Astrocyte of the cerebellum (primary cell): ENCODE measurements around the gene SPECC1.

ENCODE experiments used
- DNase-seq: peaks from one replicate; pipeline ENCODE4 v3.0.0-alpha.2; 2011; ENCODE audit warnings: low read depth
- H3K4me3 ChIP-seq: 2 replicates; pipeline ENCODE4 v1.5.1; 2011; ENCODE audit warnings: mild to moderate bottlenecking, low read depth, low read length, moderate library complexity
- CTCF ChIP-seq: IDR thresholded peaks from 2 replicates; pipeline ENCODE4 v1.5.1; 2012; ENCODE audit warnings: low read length, low read depth, moderate library complexity, mild to moderate bottlenecking; ENCODE audit errors: missing control alignments
- in situ Hi-C: cut with HindIII; loops from 2 replicates; pipeline ENCODE4 v1.10.0; 2017; ENCODE audit warnings: low sequenced_read_pairs

Gene SPECC1

GRCh38 chr17:20300436-20300934 is 291.3 kb downstream of the SPECC1 start:
- no peak overlapping the region for H3K4me3 ChIP-seq
- no peak for TF ChIP-seq CTCF
- in situ Hi-C loops, result no loop called here
- DNase-seq, result peak; percentile 70

DNA sequence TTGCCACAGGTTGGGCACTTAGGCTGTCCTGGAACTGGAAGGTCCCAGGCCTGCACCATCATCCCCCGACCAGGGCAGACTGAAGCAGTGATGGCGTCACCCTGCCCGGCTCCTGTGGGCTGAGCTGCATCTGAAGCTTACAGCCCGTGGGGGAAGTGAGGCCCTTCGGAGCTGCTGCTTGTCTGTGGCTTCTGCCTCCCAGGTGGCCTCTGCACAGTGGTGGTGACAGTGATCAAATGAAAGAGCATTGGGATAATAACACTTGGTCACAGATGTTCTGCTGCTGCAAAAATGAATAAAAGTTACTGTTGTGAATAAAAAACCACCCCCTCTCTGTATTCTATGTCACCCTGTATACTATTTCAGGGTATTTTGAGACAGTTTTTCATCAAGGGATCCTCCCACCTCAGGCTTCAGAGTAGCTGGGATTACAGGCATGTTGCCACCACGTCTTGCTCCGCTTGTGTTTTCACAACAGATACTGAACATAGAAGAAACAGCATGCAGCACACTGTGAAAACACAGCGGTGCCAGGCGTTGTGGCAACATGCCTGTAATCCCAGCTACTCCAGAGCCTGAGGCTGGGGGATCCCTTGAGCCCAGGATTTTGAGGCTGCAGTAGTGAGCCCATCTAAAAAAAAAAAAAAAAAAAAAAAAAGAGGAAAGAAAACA is 293.2 kb downstream of the SPECC1 start:
- in situ Hi-C loops, result no loop called here
- DNase-seq, result no peak
- TF ChIP-seq CTCF, result no peak
- no peak overlapping the region for H3K4me3 ChIP-seq

DNA sequence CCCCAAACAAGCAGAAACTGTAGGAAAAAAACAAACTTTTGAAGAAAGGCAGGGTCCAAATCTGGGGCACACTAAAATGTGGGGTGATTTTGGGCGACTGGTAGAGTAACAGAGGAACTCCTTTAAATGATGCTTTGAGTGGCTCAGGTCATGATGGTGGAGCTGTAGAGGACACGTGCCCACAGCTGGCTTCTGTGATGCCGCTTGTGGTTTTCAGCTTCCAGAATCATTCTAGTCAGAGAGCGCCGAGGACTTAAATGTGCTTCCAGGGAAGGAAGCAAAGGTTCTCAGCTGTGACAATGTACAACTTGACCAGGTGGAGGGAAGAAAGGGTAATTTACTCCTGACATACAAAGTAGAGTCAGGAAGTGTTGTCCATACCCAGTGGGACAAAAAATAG is 295.8 kb downstream of the SPECC1 start:
- no peak for DNase-seq
- TF ChIP-seq CTCF, result no peak
- no peak overlapping the region for H3K4me3 ChIP-seq
- in situ Hi-C loops, result no loop called here

- DNase-seq, result no peak
- in situ Hi-C loops, result no loop called here
- TF ChIP-seq CTCF, result no peak
- no peak overlapping the region for H3K4me3 ChIP-seq
Observed at GRCh38 chr17:20306924-20307323, 297.8 kb downstream of the SPECC1 start.

DNA sequence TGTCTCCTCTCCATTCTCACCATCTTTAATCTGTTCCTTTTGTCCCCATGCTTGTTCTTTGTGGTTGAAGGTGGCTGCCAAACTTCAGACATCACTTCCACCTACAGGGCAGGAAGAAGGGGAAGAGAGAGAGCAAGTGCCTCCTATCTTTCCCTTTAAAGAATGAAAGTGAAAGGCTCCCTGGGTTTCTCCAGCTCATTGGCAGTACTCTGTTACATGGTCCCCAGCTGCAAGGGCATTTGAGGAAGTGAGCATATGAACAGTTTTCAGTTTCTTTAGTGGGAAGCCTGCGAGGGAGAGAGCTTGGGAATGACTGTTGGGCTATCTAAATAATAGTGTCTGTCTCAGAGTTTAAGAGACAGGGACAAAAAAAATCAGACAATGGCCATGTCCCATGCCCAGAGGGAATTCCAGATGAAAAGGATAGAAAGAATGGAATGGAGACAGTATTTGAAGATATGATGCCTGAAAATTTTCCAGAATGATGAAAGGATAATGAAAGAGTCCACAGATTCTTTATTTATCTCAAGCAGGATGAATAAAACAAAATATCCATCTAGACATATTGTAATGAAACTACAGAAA is 298.3 kb downstream of the SPECC1 start:
- in situ Hi-C loops, result no loop called here
- no peak overlapping the region for H3K4me3 ChIP-seq

GRCh38 chr17:20310481-20310880 is 301.3 kb downstream of the SPECC1 start:
- H3K4me3 ChIP-seq, result no peak overlapping the region
- in situ Hi-C loops, result no loop called here
- DNase-seq, result no peak
- TF ChIP-seq CTCF, result no peak

More for the DNA sequence above, 298.3 kb downstream of the SPECC1 start:
- TF ChIP-seq CTCF, result no peak
- DNase-seq, result no peak
